ENCODE measurements around the gene CPNE5. TPM values are rescaled to one million over a fixed set of nuclear protein-coding genes. Genes with fewer than 3 reads are reported as not detected.
"Not testable (repeated sequence)": the region's sequence is repeated elsewhere in the genome, so short reads cannot be mapped to it uniquely, and the experiment has no call there.

Gene CPNE5
- total RNA-seq, 1 donor: not detected

DNA sequence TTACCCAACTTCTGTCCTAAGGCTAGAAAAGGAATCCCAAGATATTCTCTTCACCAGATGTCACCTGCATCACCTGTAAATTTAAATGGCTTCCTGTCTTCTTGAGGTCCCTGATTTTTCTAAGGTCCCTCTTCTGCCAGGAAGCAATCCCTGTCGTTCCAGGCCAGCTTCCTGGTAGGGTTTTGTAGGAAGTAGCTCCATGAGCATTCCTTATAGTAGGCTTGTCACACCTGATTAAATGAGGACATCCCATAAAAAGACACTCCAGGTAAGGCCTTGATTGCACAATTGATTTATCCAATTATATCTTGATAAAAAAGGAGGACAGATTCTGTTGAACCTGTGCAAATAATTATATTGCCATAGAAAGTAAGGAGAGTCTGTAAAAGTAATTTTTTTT lies 132.9 kb downstream of the CPNE5 start:
- Histone ChIP-seq H2AFZ (ENCODE audit: low read length) (no peak overlapping the region), H3K27ac (ENCODE audit: low read depth, low read length) (no peak overlapping the region), H3K4me2 (ENCODE audit: insufficient read depth, low read length) (no peak overlapping the region), H3K79me2 (ENCODE audit: insufficient read depth, low read length) (no peaks in the 10 kb centered on the region), H3K36me3 (ENCODE audit: insufficient read depth, low read length) (no peaks in the 10 kb centered on the region), H4K20me1 (ENCODE audit: insufficient read depth, low read length) (no peaks in the 10 kb centered on the region), H3K27me3 (ENCODE audit: insufficient read depth, low read length) (no peaks in the 10 kb centered on the region), H3K4me3 (ENCODE audit: insufficient read depth, low read length) (no peak overlapping the region), H3K9me3 (ENCODE audit: low read depth, low read length) (no peaks in the 10 kb centered on the region), H3K4me1 (ENCODE audit: insufficient read depth, low read length) (peaks cover 2% of the 10 kb centered on the region)
- DNase-seq (ENCODE audit: insufficient read length, low spot score, missing footprints): no peak
- TF ChIP-seq CTCF (IDR thresholded peaks at IDR 0.05; ENCODE audit: extremely low read depth, low read depth, low read length): no peak

GRCh38 chr6:36704961-36705577 lies 134.2 kb downstream of the CPNE5 start:
- not testable (repeated sequence) for H4K20me1 ChIP-seq (ENCODE audit: insufficient read depth, low read length); H3K79me2 ChIP-seq (ENCODE audit: insufficient read depth, low read length); H3K27me3 ChIP-seq (ENCODE audit: insufficient read depth, low read length); H3K4me1 ChIP-seq (ENCODE audit: insufficient read depth, low read length); H3K4me3 ChIP-seq (ENCODE audit: insufficient read depth, low read length); H3K9me3 ChIP-seq (ENCODE audit: low read depth, low read length); H3K27ac ChIP-seq (ENCODE audit: low read depth, low read length); H3K36me3 ChIP-seq (ENCODE audit: insufficient read depth, low read length); DNase-seq (ENCODE audit: insufficient read length, low spot score, missing footprints); H2AFZ ChIP-seq (ENCODE audit: low read length); H3K4me2 ChIP-seq (ENCODE audit: insufficient read depth, low read length)

- TF ChIP-seq CTCF (IDR thresholded peaks at IDR 0.05; ENCODE audit: extremely low read depth, low read depth, low read length): no peak
- no peak overlapping the region for H2AFZ ChIP-seq (ENCODE audit: low read length)
Measured at GRCh38 chr6:36703982-36704381, 135.3 kb downstream of the CPNE5 start.

GRCh38 chr6:36703081-36703606 lies 136.1 kb downstream of the CPNE5 start:
- Histone ChIP-seq H3K36me3 (ENCODE audit: insufficient read depth, low read length) (no peaks in the 10 kb centered on the region), H4K20me1 (ENCODE audit: insufficient read depth, low read length) (no peaks in the 10 kb centered on the region), H3K27me3 (ENCODE audit: insufficient read depth, low read length) (no peaks in the 10 kb centered on the region), H3K4me3 (ENCODE audit: insufficient read depth, low read length) (no peak overlapping the region), H3K4me2 (ENCODE audit: insufficient read depth, low read length) (no peak overlapping the region), H3K4me1 (ENCODE audit: insufficient read depth, low read length) (peaks cover 6% of the 10 kb centered on the region), H2AFZ (ENCODE audit: low read length) (no peak overlapping the region), H3K27ac (ENCODE audit: low read depth, low read length) (no peak overlapping the region), H3K79me2 (ENCODE audit: insufficient read depth, low read length) (no peaks in the 10 kb centered on the region), H3K9me3 (ENCODE audit: low read depth, low read length) (no peaks in the 10 kb centered on the region)
- no peak for DNase-seq (ENCODE audit: insufficient read length, low spot score, missing footprints)
- TF ChIP-seq CTCF (IDR thresholded peaks at IDR 0.05; ENCODE audit: extremely low read depth, low read depth, low read length): no peak

More at GRCh38 chr6:36703982-36704381, 135.3 kb downstream of the CPNE5 start:
- Histone ChIP-seq H3K4me1 (ENCODE audit: insufficient read depth, low read length) (peaks cover 6% of the 10 kb centered on the region), H3K9me3 (ENCODE audit: low read depth, low read length) (no peaks in the 10 kb centered on the region), H3K27ac (ENCODE audit: low read depth, low read length) (no peak overlapping the region), H3K4me3 (ENCODE audit: insufficient read depth, low read length) (no peak overlapping the region), H3K79me2 (ENCODE audit: insufficient read depth, low read length) (no peaks in the 10 kb centered on the region), H3K4me2 (ENCODE audit: insufficient read depth, low read length) (no peak overlapping the region), H3K27me3 (ENCODE audit: insufficient read depth, low read length) (no peaks in the 10 kb centered on the region), H4K20me1 (ENCODE audit: insufficient read depth, low read length) (no peaks in the 10 kb centered on the region), H3K36me3 (ENCODE audit: insufficient read depth, low read length) (no peaks in the 10 kb centered on the region)
- DNase-seq (ENCODE audit: insufficient read length, low spot score, missing footprints): no peak
